IPS-15b (cell line): ENCODE measurements around the gene GSAP.
A peak's percentile ranks its signal among the peaks of the same experiment; 100 is the strongest.
"Not testable (repeated sequence)": the region's sequence is repeated elsewhere in the genome, so short reads cannot be mapped to it uniquely, and the experiment has no call there.

Experiments
- H3K27me3 ChIP-seq: one replicate; pipeline ENCODE4 v1.6.1; 2013; ENCODE audit warnings: low read length; ENCODE audit not compliant: control insufficient read depth, insufficient read depth
- H3K36me3 ChIP-seq: one replicate; pipeline ENCODE4 v1.6.1; 2013; ENCODE audit warnings: low read length; ENCODE audit not compliant: control insufficient read depth, insufficient read depth
- H3K4me1 ChIP-seq: one replicate; pipeline ENCODE4 v1.6.1; 2013; ENCODE audit warnings: mild to moderate bottlenecking, low read length; ENCODE audit not compliant: control insufficient read depth, insufficient read depth
- H3K4me3 ChIP-seq: one replicate; pipeline ENCODE4 v1.5.1; 2013; ENCODE audit warnings: low read depth, low read length
- H3K9ac ChIP-seq: one replicate; pipeline ENCODE4 v1.6.1; 2013; ENCODE audit warnings: low read depth, mild to moderate bottlenecking, low read length
- H3K9me3 ChIP-seq: one replicate; pipeline ENCODE4 v1.6.1; 2013; ENCODE audit warnings: mild to moderate bottlenecking, low read length; ENCODE audit not compliant: control insufficient read depth, insufficient read depth

The GSAP gene

DNA sequence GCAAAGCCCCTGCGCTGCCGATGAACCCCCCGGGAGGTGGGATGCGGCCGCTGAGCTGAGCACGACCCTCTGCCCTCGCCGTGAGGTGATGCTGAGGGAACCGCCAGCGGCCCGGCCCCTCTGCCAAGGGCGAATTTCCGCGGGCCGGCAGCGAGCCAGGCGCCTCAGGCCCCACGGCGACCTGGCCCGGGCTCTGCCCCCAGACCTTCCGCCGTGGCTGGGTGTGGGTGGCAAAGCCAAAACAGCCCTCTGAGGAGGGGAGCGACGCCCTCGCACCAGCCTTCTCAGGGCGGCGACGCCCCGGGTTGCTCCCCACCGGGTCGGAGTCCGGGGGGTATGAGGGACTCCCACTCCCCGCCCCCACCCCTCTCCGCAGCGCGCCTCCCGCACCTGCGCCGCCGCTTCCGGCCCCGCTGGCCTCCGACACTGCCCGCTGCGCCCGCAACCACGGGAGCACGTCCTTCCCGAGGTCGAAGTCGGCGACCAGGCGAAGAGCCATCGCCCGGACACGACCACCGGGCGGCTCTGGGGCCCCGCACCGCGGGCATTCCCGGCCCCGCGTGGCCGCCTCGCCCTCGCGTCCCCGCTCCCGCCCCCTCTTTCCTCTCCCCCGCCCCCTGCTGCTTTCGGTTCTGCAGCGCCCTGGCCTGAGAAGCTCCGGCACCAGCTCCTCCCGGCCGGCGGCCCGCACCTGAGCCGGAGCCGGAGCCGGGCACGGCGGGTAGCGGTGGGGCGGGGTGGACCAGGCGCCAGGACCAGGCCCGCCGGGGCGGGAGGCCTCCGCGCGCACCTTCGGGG lies at the start of gene GSAP:
Gene GSAP (minus strand): TSS at position 527 of the 798 bp plus-strand sequence. CDS start 28 bp downstream, at position 499.
- Histone ChIP-seq H3K36me3 (no peaks in the 10 kb centered on the region), H3K9ac (peak within 1 kb of the TSS; percentile 56), H3K4me3 (peak within 1 kb of the TSS; percentile 57), H3K9me3 (no peaks in the 10 kb centered on the region), H3K27me3 (peaks cover 8% of the 10 kb centered on the region), H3K4me1 (peaks cover 28% of the 10 kb centered on the region)

- no peaks in the 10 kb centered on the region for H3K36me3 ChIP-seq
- H3K9ac ChIP-seq: no peak overlapping the region
- peaks cover 4% of the 10 kb centered on the region for H3K9me3 ChIP-seq
- H3K4me3 ChIP-seq: no peak overlapping the region
- no peaks in the 10 kb centered on the region for H3K4me1 ChIP-seq
- H3K27me3 ChIP-seq: no peaks in the 10 kb centered on the region
These were observed 49.1 kb upstream of the GSAP start for GRCh38 chr7:77465256-77465655.

DNA sequence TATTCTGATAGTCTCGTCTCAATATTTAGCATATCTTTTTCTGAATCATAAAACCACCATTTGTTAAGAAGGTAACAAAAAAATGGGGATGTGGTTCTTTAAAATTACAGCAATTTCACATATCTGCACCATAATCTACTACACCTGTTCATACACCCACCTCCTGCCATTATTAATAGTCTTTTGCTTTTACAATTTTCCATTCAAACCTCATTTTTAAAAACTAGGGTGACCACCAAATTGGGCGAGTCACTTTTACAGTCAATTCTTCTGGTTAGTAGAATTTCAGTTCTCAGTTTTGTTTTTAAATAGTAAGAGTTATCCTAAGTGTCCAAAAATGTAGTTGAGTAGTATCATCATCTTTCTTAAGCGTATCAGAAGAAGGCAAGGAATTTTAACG lies 48.4 kb upstream of the GSAP start:
- no peak overlapping the region for H3K4me3 ChIP-seq
- no peaks in the 10 kb centered on the region for H3K4me1 ChIP-seq
- no peak overlapping the region for H3K9ac ChIP-seq
- H3K9me3 ChIP-seq: peaks cover under 1% of the 10 kb centered on the region
- H3K36me3 ChIP-seq: no peaks in the 10 kb centered on the region
- no peaks in the 10 kb centered on the region for H3K27me3 ChIP-seq

- not testable (repeated sequence) for H3K36me3 ChIP-seq, H3K9ac ChIP-seq, H3K4me1 ChIP-seq, H3K9me3 ChIP-seq, H3K4me3 ChIP-seq, H3K27me3 ChIP-seq
These were observed 47.5 kb upstream of the GSAP start for GRCh38 chr7:77463632-77464031.

DNA sequence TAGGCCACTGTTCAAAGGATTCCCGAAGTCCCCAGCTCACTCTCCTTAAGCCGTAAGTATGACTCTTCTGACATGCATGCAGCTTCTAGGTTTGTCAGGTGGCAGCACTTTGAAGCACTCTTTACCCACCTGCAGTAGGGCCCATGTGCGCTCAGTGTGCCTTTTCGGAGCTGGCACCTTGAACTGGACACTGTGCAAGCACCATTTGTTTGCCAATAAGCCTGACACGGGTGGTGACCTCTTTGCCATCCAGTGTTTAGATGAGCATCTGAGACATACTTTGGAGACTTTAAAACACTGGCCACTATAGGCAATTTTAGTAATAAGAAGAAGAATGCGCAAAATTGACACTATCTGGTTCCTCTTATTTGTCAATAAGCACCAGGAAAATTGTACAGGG lies 45.7 kb upstream of the GSAP start:
- Histone ChIP-seq H3K4me3 (no peak overlapping the region), H3K4me1 (no peaks in the 10 kb centered on the region), H3K9me3 (no peaks in the 10 kb centered on the region), H3K36me3 (no peaks in the 10 kb centered on the region), H3K27me3 (no peaks in the 10 kb centered on the region), H3K9ac (no peak overlapping the region)

DNA sequence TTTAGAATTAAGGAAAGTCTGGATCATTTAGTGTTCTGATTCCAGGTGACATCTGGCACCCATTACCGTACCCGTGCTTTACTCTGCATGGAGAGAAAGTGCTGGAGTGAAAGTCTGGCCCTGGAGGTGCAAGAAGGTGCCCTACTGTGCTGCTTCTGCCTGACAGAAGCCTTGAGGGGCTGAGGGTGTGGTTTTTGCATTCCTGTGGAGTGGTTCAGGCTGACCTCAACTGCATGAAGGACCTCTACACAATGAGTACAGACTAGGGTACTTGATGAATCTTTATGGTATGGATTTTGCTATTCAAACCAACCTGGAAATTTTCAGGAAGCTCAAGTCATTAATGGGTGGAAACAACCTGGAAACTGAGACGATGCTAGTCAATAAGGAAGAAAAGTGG lies 45.1 kb upstream of the GSAP start:
- H3K4me1 ChIP-seq: no peaks in the 10 kb centered on the region
- H3K4me3 ChIP-seq: no peak overlapping the region
- no peaks in the 10 kb centered on the region for H3K36me3 ChIP-seq
- no peaks in the 10 kb centered on the region for H3K9me3 ChIP-seq
- no peaks in the 10 kb centered on the region for H3K27me3 ChIP-seq
- no peak overlapping the region for H3K9ac ChIP-seq

- Histone ChIP-seq H3K4me1 (no peaks in the 10 kb centered on the region), H3K27me3 (no peaks in the 10 kb centered on the region), H3K4me3 (no peak overlapping the region), H3K9me3 (no peaks in the 10 kb centered on the region), H3K36me3 (no peaks in the 10 kb centered on the region), H3K9ac (no peak overlapping the region)
These were observed 43.9 kb upstream of the GSAP start for GRCh38 chr7:77460057-77460486.

GRCh38 chr7:77459311-77459726 lies 43.2 kb upstream of the GSAP start:
- Histone ChIP-seq H3K9ac (no peak overlapping the region), H3K4me3 (no peak overlapping the region), H3K4me1 (no peaks in the 10 kb centered on the region), H3K9me3 (no peaks in the 10 kb centered on the region), H3K27me3 (no peaks in the 10 kb centered on the region), H3K36me3 (no peaks in the 10 kb centered on the region)

- Histone ChIP-seq H3K27me3 (no peaks in the 10 kb centered on the region), H3K9me3 (no peaks in the 10 kb centered on the region), H3K4me1 (no peaks in the 10 kb centered on the region), H3K36me3 (no peaks in the 10 kb centered on the region), H3K9ac (no peak overlapping the region), H3K4me3 (no peak overlapping the region)
These were observed 42.6 kb upstream of the GSAP start for GRCh38 chr7:77458786-77459185.

DNA sequence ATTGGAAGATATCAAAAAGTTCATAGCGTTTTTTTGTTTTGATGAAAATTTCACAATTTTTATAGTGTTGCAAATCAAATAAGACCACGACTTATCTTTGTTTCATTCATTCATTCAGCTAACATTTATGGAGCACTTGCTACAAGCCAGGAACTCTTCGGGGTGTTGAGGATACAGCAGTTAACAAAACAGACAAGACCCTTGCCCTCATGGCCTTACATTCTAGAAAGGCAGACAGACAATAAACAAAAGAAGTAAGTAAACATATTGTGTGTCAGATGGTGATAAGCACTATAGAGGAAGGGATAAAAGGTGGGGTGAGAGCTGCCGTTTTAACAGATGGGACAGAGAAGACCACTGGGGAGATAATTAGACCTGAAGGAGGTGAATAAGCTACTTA lies 41.6 kb upstream of the GSAP start:
- H3K4me1 ChIP-seq: no peaks in the 10 kb centered on the region

DNA sequence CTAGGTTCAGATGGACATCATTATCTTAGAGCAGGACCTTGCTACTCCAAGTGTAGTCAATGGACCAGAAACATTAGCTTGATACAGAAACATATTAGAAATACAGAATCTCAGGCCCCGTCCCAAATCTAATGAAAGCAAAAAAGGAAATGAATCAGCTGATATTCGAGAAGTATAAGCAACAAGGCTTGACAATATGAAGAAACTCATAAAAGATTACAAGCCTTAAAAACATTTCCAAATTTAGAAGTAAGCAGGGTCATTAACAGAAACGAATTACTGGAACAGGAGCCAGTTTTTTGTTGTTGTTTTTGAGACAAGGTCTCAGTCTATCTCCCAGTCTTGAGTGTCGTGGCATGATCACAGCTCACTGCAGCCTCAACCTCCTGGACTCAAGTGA lies 40.5 kb upstream of the GSAP start:
- Histone ChIP-seq H3K27me3 (no peaks in the 10 kb centered on the region), H3K4me1 (no peaks in the 10 kb centered on the region), H3K9me3 (no peaks in the 10 kb centered on the region), H3K9ac (no peak overlapping the region), H3K36me3 (no peaks in the 10 kb centered on the region), H3K4me3 (no peak overlapping the region)

More for the DNA sequence above, 41.6 kb upstream of the GSAP start:
- Histone ChIP-seq H3K9me3 (no peaks in the 10 kb centered on the region), H3K27me3 (no peaks in the 10 kb centered on the region), H3K36me3 (no peaks in the 10 kb centered on the region), H3K9ac (no peak overlapping the region), H3K4me3 (no peak overlapping the region)

GRCh38 chr7:77455321-77455720 lies 39.2 kb upstream of the GSAP start:
- Histone ChIP-seq H3K36me3 (no peaks in the 10 kb centered on the region), H3K9ac (no peak overlapping the region), H3K9me3 (no peaks in the 10 kb centered on the region), H3K4me1 (no peaks in the 10 kb centered on the region), H3K4me3 (no peak overlapping the region), H3K27me3 (no peaks in the 10 kb centered on the region)
